ENCODE measurements around the gene PROZ. TPM values are rescaled to one million over a fixed set of nuclear protein-coding genes. Genes with fewer than 3 reads are reported as not detected.
A peak's percentile ranks its signal among the peaks of the same experiment; 100 is the strongest.

The PROZ gene
- total RNA-seq, 1 experiment from 2014 or later: not detected

GRCh38 chr13:113152691-113152983, 5.8 kb upstream of the PROZ start:
- Histone ChIP-seq H3K4me3 (replicated peaks in 1 of 2; ENCODE audit: low read depth in 1 of 2, low read length in 2 of 2) (no peak overlapping the region), H4K20me1 (ENCODE audit: insufficient read depth) (no peaks in the 10 kb centered on the region), H3K9me2 (ENCODE audit: insufficient read depth) (no peaks in the 10 kb centered on the region), H3K4me2 (ENCODE audit: low read length) (no peak overlapping the region), H3K4me1 (ENCODE audit: control insufficient read depth in 1 of 2, insufficient read depth in 2 of 2, low read length in 2 of 2) (peaks cover 9 to 16% of the 10 kb centered on the region in 2 experiments), H3K27me3 (ENCODE audit: insufficient read depth, low read length) (no peaks in the 10 kb centered on the region), H3K9ac (ENCODE audit: low read length) (no peak overlapping the region), H3K36me3 (ENCODE audit: control insufficient read depth in 1 of 2, insufficient read depth in 2 of 2, low read length in 2 of 2) (no peaks in the 10 kb centered on the region), H3K27ac (ENCODE audit: low read depth, low read length) (no peak overlapping the region; the same call in 1 of the 2 replicates), H3K9me3 (ENCODE audit: control insufficient read depth in 1 of 2, insufficient read depth in 1 of 2, low read depth in 1 of 2, low read length in 2 of 2) (peaks cover 0 to 5% of the 10 kb centered on the region in 2 experiments; a peak in 1 of 4 replicates), H2AFZ (ENCODE audit: low read depth, low read length, poor library complexity, severe bottlenecking) (no peak overlapping the region), H3K79me2 (ENCODE audit: insufficient read depth, low read length) (no peaks in the 10 kb centered on the region)
- TF ChIP-seq RAD21 (IDR thresholded peaks at IDR 0.05; ENCODE audit: low read depth) (no peak), POLR2A (IDR thresholded peaks at IDR 0.05; ENCODE audit: borderline replicate concordance, extremely low read depth, insufficient read depth, insufficient read length) (no peak), FOSL1 (IDR thresholded peaks at IDR 0.05; ENCODE audit: low read depth) (no peak)
- ATAC-seq (no peak), DNase-seq (ENCODE audit: low read depth, low spot score) (no peak)
- intact Hi-C loops (cut with micrococcal nuclease): loop anchor here (10.0 kb wide), 1 partner anchor 68 kb away; no protein-coding TSS in a partner anchor
- POLR2A ChIA-PET: no interaction called here
- RAD21 ChIA-PET (ENCODE audit: low non-redundant PET in 1 of 2, low total read pairs in 2 of 2, uncharacterized antibody in 2 of 2, unreplicated experiment in 2 of 2): no interaction called here
- no TSS peak for BruUV-seq (replicated peaks)
- CTCF ChIA-PET: no interaction called here

GRCh38 chr13:113152984-113153809, 5.3 kb upstream of the PROZ start:
- no peaks in the 10 kb centered on the region for H3K9me2 ChIP-seq (ENCODE audit: insufficient read depth)
- no peak for TF ChIP-seq POLR2AphosphoS5 (IDR thresholded peaks at IDR 0.05; ENCODE audit: low read depth, low read length)
- no peak for TF ChIP-seq SP1 (IDR thresholded peaks at IDR 0.05; ENCODE audit: low read depth)
- TF ChIP-seq SIN3A (IDR thresholded peaks at IDR 0.05; ENCODE audit: low read depth): no peak
- TF ChIP-seq YY1 (IDR thresholded peaks at IDR 0.05; ENCODE audit: extremely low read depth, insufficient replicate concordance, low read depth, low read length): no peak
- TF ChIP-seq ZNF274 (IDR thresholded peaks at IDR 0.05; ENCODE audit: low read depth, low read length): no peak
- no peak for TF ChIP-seq REST (IDR thresholded peaks at IDR 0.05; ENCODE audit: low read depth)
- no peak for TF ChIP-seq EZH2phosphoT487 (IDR thresholded peaks at IDR 0.05; ENCODE audit: borderline replicate concordance)
- TF ChIP-seq ELF1 (IDR thresholded peaks at IDR 0.05; ENCODE audit: borderline replicate concordance, low read depth): no peak
- no peak for TF ChIP-seq RAD21 (IDR thresholded peaks at IDR 0.05; ENCODE audit: low read depth)
- TF ChIP-seq ATF3 (IDR thresholded peaks at IDR 0.05): no peak
- no peak for TF ChIP-seq JUND (IDR thresholded peaks at IDR 0.05)
- TF ChIP-seq MAX (IDR thresholded peaks at IDR 0.05): no peak
- no peak; the same call in 1 of the 2 replicates for TF ChIP-seq ZFX (IDR thresholded peaks at IDR 0.05)
- peaks cover 0 to 5% of the 10 kb centered on the region in 2 experiments; a peak in 1 of 4 replicates for H3K9me3 ChIP-seq (ENCODE audit: control insufficient read depth in 1 of 2, insufficient read depth in 1 of 2, low read depth in 1 of 2, low read length in 2 of 2)
- H3K79me2 ChIP-seq (ENCODE audit: insufficient read depth, low read length): no peaks in the 10 kb centered on the region
- no peaks in the 10 kb centered on the region for H4K20me1 ChIP-seq (ENCODE audit: insufficient read depth)
- TSS peak; percentile 96 for BruUV-seq (replicated peaks)
- POLR2A ChIA-PET: no interaction called here
- CTCF ChIA-PET: no interaction called here
- DNase-seq (ENCODE audit: low read depth, low spot score) (no peak), ATAC-seq (peak; percentile 56)
- H2AFZ ChIP-seq (ENCODE audit: low read depth, low read length, poor library complexity, severe bottlenecking): no peak overlapping the region
- no peaks in the 10 kb centered on the region for H3K36me3 ChIP-seq (ENCODE audit: control insufficient read depth in 1 of 2, insufficient read depth in 2 of 2, low read length in 2 of 2)
- H3K4me1 ChIP-seq (ENCODE audit: control insufficient read depth in 1 of 2, insufficient read depth in 2 of 2, low read length in 2 of 2): peaks cover 9 to 16% of the 10 kb centered on the region in 2 experiments
- H3K27ac ChIP-seq (ENCODE audit: low read depth, low read length): peak overlapping the region; percentile 68
- peak overlapping the region; percentile 26 to 45 for H3K4me3 ChIP-seq (replicated peaks in 1 of 2; ENCODE audit: low read depth in 1 of 2, low read length in 2 of 2)
- peak overlapping the region; percentile 53 for H3K9ac ChIP-seq (ENCODE audit: low read length)
- RAD21 ChIA-PET (ENCODE audit: low non-redundant PET in 1 of 2, low total read pairs in 2 of 2, uncharacterized antibody in 2 of 2, unreplicated experiment in 2 of 2): no interaction called here
- peak overlapping the region; percentile 73 for H3K4me2 ChIP-seq (ENCODE audit: low read length)
- no peaks in the 10 kb centered on the region for H3K27me3 ChIP-seq (ENCODE audit: insufficient read depth, low read length)
- intact Hi-C loops (cut with micrococcal nuclease): loop anchor here (10.0 kb wide), 1 partner anchor 68 kb away; no protein-coding TSS in a partner anchor

All from HCT116 (cell line).